ENCODE measurements around the gene NETO1. TPM values are rescaled to one million over a fixed set of nuclear protein-coding genes. Genes with fewer than 3 reads are reported as not detected.

NETO1 gene
- total RNA-seq, 3 donors from 2014 or later = 0.32 to 0.33 TPM; not detected in 1

DNA sequence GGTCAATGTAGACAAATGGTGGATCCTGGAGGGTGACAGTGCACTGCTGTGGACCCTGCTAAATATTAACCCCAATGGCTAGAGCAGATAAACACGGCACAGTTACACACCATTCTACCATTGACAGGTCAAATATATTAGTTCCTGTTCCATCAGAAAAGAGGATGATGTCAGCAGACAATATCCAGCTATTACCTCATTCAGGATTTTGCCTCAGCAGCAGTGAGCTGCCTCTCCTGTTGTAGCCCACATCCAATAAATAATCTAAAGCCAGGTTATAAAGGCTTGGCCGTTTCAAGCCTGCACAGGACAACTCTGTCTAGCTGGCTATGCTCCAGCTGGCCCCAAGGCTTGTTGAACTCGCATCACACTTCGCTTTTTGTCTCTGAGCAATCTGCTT, 31.6 kb upstream of the NETO1 start:
- H3K27ac ChIP-seq = no peak overlapping the region
- intact Hi-C loops (cut with DNase I; ENCODE audit: low total_unique reads) = no loop called here
- no peaks in the 10 kb centered on the region for H3K36me3 ChIP-seq
- H3K4me1 ChIP-seq = no peaks in the 10 kb centered on the region
- no peaks in the 10 kb centered on the region for H3K9me3 ChIP-seq
- TF ChIP-seq, protein P1, sequence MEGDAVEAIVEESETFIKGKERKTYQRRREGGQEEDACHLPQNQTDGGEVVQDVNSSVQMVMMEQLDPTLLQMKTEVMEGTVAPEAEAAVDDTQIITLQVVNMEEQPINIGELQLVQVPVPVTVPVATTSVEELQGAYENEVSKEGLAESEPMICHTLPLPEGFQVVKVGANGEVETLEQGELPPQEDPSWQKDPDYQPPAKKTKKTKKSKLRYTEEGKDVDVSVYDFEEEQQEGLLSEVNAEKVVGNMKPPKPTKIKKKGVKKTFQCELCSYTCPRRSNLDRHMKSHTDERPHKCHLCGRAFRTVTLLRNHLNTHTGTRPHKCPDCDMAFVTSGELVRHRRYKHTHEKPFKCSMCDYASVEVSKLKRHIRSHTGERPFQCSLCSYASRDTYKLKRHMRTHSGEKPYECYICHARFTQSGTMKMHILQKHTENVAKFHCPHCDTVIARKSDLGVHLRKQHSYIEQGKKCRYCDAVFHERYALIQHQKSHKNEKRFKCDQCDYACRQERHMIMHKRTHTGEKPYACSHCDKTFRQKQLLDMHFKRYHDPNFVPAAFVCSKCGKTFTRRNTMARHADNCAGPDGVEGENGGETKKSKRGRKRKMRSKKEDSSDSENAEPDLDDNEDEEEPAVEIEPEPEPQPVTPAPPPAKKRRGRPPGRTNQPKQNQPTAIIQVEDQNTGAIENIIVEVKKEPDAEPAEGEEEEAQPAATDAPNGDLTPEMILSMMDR (IDR thresholded peaks at IDR 0.05) = no peak
- TF ChIP-seq POLR2AphosphoS5 (IDR thresholded peaks at IDR 0.05) (no peak), POLR2A (IDR thresholded peaks at IDR 0.05) (no peak)
- no peaks in the 10 kb centered on the region for H3K27me3 ChIP-seq
- DNase-seq (ENCODE audit: low spot score in 2 of 2) = no peak
- H3K4me3 ChIP-seq = no peak overlapping the region

DNA sequence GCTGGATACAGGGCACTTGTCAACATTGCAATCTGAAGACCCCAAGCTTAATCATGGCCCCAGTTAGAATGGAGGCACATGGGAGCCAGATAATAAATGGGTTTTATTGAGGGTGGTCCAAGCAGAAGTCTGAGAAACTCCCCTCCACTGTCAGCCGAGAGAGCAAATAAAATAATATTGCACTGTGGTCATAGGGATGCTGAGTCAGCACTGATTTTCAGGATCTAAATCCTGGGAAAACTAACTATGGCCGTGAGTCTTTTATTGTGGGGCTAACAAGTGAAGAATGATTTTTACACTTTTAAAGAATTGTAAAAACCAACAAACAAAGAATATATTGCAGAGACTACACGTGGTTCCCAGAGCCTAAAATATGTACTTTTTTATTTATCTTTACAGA, 31.1 kb upstream of the NETO1 start:
- no peaks in the 10 kb centered on the region for H3K4me1 ChIP-seq
- H3K27ac ChIP-seq = no peak overlapping the region
- TF ChIP-seq POLR2A (IDR thresholded peaks at IDR 0.05) = no peak
- TF ChIP-seq, protein P1 (IDR thresholded peaks at IDR 0.05) = no peak
- TF ChIP-seq POLR2AphosphoS5 (IDR thresholded peaks at IDR 0.05) = no peak
- intact Hi-C loops (cut with DNase I; ENCODE audit: low total_unique reads) = no loop called here
- no peaks in the 10 kb centered on the region for H3K9me3 ChIP-seq
- no peak overlapping the region for H3K4me3 ChIP-seq
- DNase-seq (ENCODE audit: low spot score in 2 of 2) = no peak
- no peaks in the 10 kb centered on the region for H3K27me3 ChIP-seq
- no peaks in the 10 kb centered on the region for H3K36me3 ChIP-seq

DNA sequence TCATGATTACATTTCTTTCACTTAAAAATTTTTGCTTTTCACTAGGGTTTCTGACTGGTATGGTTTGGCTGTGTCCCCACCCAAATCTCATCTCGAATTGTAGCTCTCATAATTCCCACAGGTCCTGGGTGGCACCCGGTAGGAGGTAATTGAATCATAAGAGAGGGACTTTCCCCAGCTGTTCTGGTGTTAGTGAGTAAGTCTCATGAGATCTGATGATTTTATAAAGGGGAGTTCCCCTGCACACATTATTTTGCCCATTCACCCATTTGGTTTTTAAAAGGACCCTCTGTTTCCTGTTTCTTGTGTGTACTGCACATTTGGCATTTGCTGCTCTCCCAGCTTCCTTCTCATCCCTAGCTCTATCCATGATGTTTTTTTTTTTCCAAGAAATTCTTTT, 27.8 kb upstream of the NETO1 start:
- TF ChIP-seq, protein P1 (IDR thresholded peaks at IDR 0.05) = no peak
- TF ChIP-seq POLR2AphosphoS5 (IDR thresholded peaks at IDR 0.05) (no peak), POLR2A (IDR thresholded peaks at IDR 0.05) (no peak)
- no peak for DNase-seq (ENCODE audit: low spot score in 2 of 2)

DNA sequence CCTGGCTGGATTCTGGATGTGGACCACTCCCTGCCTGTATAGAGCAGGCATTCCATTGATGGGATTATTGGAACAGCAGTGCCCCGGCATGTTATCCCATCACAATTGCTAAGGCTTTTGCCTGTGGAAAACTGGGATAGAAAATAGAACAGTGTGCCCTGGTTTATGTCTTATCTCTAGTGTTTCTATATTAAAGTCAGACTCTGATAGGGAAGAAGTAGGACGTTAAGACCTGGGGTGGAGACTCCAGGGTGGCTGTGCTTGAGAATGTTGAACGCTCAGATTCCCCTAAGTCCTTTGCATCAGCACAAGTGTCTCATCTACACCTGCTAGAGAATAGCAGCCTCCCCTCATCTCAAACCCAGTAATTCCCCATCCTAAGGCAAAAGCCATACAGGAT, 10.8 kb upstream of the NETO1 start:
- Histone ChIP-seq H3K27me3 (peaks cover 0 to 4% of the 10 kb centered on the region in 2 donors), H3K27ac (no peak overlapping the region), H3K36me3 (no peaks in the 10 kb centered on the region), H3K4me1 (no peaks in the 10 kb centered on the region), H3K4me3 (no peak overlapping the region), H3K9me3 (peaks cover 0 to 2% of the 10 kb centered on the region in 2 donors)
- DNase-seq (ENCODE audit: low spot score in 2 of 2) = no peak
- intact Hi-C loops (cut with DNase I; ENCODE audit: low total_unique reads) = no loop called here
- TF ChIP-seq POLR2AphosphoS5 (IDR thresholded peaks at IDR 0.05) (no peak), POLR2A (IDR thresholded peaks at IDR 0.05) (no peak)
- TF ChIP-seq, protein P1 (IDR thresholded peaks at IDR 0.05) = no peak

More for the DNA sequence above, 27.8 kb upstream of the NETO1 start:
- Histone ChIP-seq H3K4me1 (no peaks in the 10 kb centered on the region), H3K27ac (no peak overlapping the region), H3K36me3 (no peaks in the 10 kb centered on the region), H3K4me3 (no peak overlapping the region), H3K27me3 (no peaks in the 10 kb centered on the region), H3K9me3 (no peaks in the 10 kb centered on the region)
- intact Hi-C loops (cut with DNase I; ENCODE audit: low total_unique reads) = no loop called here

DNA sequence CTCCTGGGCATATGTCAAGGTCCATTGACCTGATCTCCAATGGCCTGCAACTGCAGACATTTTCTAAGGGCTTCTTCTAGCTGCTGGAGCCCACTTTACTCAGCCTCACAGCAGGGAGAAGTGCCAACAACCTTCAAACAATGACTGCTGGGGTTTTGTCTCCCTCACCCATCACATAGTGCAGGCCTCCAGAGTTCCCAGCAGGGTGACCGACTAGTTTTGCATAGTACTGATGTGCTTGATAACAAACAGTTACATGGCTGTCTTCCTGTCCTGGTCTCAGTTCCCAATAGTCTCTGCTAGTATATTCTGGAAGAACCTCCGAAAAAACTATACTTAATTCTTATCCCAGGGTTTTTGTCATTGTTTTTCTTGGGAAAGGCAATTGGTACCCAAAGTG, 10.4 kb upstream of the NETO1 start:
- Histone ChIP-seq H3K9me3 (no peaks in the 10 kb centered on the region), H3K4me1 (no peaks in the 10 kb centered on the region), H3K27ac (no peak overlapping the region), H3K27me3 (peaks cover 0 to 4% of the 10 kb centered on the region in 2 donors), H3K36me3 (no peaks in the 10 kb centered on the region), H3K4me3 (no peak overlapping the region)
- intact Hi-C loops (cut with DNase I; ENCODE audit: low total_unique reads) = no loop called here
- TF ChIP-seq, protein P1 (IDR thresholded peaks at IDR 0.05) = no peak
- TF ChIP-seq POLR2AphosphoS5 (IDR thresholded peaks at IDR 0.05) = no peak
- TF ChIP-seq POLR2A (IDR thresholded peaks at IDR 0.05) = no peak
- DNase-seq (ENCODE audit: low spot score in 2 of 2) = no peak

All from breast epithelium (tissue), 4 donors.